T-helper 1 cell treated with Interleukin-12 subunit alpha and Interleukin-12 subunit beta and Interleukin-4 antibody, amounts not matched to agents 30 μg/mL and 1 μg/mL, for 36 hours (primary cell): Measurements from ENCODE around the gene ZNF236.
A peak's percentile ranks its signal among the peaks of the same experiment; 100 is the strongest.

ENCODE experiments used
- H3K27ac Mint-ChIP-seq: one replicate; pipeline ENCODE4 v1.8.0; 2021; ENCODE audit warnings: mild to moderate bottlenecking, mixed read lengths
- H3K27me3 Mint-ChIP-seq: one replicate; pipeline ENCODE4 v1.8.0; 2021; ENCODE audit warnings: low read depth, mixed read lengths
- H3K36me3 Mint-ChIP-seq: one replicate; pipeline ENCODE4 v1.8.0; 2021; ENCODE audit warnings: low read depth, mixed read lengths
- H3K4me1 Mint-ChIP-seq: one replicate; pipeline ENCODE4 v1.8.0; 2021; ENCODE audit warnings: low read depth, mixed read lengths
- H3K4me3 Mint-ChIP-seq: one replicate; pipeline ENCODE4 v1.8.0; 2021; ENCODE audit warnings: mild to moderate bottlenecking, moderate library complexity, mixed read lengths
- H3K9me3 Mint-ChIP-seq: one replicate; pipeline ENCODE4 v1.8.0; 2021; ENCODE audit warnings: mixed read lengths

ZNF236 gene

DNA sequence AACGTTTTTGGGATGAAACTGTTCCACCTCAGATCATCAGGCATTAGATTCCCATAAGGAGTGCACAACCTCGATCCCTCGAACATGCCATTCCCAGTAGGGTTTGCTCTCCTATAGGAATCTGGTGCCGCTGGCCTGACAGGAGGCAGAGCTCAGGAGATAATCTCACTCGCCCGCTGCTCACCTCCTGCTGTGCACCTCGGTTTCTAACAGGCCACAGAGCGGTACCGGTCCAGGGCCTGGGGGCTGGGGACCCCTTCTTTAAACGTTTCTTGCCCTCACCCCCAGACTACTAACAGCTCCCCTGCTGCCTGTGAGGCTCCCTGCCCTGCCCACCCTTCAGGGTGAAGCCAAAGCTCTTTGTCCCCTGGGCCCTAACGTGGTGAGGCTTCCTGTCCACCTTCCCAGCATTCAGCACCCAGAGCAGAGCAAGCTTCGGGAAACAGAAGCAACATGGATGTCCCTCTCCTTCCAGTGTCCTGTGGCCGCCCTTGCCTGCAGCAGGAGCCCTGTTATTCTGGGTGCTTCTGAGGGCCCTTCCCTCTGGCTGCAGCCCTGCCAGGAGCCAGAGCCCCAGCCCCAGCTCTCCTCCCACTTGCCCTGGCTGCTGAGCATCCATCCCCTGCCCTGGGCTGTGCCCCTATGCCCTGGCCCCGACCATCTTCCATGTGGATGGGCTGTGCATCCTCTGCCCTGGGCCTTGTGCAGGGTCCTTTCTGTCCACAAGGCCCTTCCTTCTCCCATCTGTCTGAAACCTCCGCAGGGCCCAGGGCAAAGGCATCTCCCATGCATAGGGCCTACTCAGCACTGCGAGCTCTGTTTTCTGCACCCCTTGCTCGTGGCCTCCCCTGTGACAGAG, 170.1 kb downstream of the ZNF236 start:
- H3K4me3 Mint-ChIP-seq = no peak overlapping the region
- no peaks in the 10 kb centered on the region for H3K36me3 Mint-ChIP-seq
- peaks cover 2% of the 10 kb centered on the region for H3K4me1 Mint-ChIP-seq

DNA sequence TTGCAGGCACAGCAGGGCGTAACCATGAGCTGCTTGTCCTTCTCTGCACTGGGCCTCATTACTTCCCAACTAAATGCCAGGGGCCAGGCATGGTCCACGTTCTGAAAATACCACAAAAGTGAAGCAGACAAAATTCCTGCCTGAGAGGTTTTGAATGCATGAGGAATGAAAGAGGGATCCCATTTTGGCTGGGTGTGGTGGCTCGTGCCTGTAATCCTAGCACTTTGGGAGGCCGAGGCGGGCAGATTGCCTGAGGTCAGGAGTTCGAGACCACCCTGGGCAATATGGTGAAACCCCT, 170.7 kb downstream of the ZNF236 start:
- Mint-ChIP-seq H3K4me1 (peaks cover 2% of the 10 kb centered on the region), H3K27ac (no peak overlapping the region), H3K9me3 (no peaks in the 10 kb centered on the region), H3K4me3 (no peak overlapping the region), H3K27me3 (peaks cover 9% of the 10 kb centered on the region), H3K36me3 (no peaks in the 10 kb centered on the region)

More for the DNA sequence above, 170.1 kb downstream of the ZNF236 start:
- Mint-ChIP-seq H3K27ac (no peak overlapping the region), H3K9me3 (no peaks in the 10 kb centered on the region), H3K27me3 (peaks cover 11% of the 10 kb centered on the region)

DNA sequence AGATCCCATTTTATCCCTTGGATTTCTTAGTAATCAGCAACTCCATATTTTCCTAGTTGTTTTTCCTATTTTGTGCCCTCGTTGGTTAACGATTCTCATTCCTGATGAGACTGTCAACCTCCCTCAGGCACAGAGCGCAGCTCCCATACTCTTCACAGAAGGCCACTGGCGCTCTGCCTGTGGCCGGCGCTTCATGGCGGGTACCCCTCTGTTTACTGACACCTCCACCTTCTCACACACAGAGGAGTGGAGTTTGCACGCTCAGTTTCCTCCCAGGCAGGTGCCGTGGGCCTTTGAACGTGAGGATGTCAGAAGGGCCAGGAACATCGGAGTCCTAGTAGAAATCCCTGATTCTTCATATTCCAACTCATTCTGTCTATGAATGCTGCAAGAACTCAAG, 171.2 kb downstream of the ZNF236 start:
- H3K9me3 Mint-ChIP-seq = no peaks in the 10 kb centered on the region
- H3K4me3 Mint-ChIP-seq = no peak overlapping the region
- peaks cover 2% of the 10 kb centered on the region for H3K4me1 Mint-ChIP-seq
- no peaks in the 10 kb centered on the region for H3K36me3 Mint-ChIP-seq
- H3K27ac Mint-ChIP-seq = no peak overlapping the region
- peaks cover 9% of the 10 kb centered on the region for H3K27me3 Mint-ChIP-seq

DNA sequence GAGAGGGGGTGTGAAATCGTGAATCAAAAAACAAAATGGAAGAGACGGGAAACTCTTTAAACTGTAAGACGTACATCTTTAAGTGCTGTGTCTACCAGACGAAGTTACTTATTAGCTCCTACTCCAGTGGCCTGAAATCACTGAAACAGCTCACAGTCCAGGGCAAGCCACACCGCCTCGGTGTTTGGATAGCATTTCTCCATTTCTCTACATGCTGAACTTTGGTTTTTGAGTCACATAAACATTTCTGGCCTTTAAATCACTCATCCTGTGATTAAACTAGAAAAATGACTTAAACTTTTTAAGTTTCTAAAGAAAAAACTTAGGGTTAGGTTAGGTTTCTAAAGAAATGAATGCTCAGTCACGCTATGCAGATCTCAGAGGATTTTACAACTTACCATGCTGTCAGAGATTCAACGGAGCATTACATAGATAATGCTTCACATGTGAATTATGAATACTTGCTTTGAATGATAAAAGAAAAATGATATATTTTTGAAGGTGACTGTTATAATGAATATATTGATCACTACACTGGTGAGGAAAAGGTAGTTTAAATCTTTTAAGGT, 171.8 kb downstream of the ZNF236 start:
- no peak overlapping the region for H3K27ac Mint-ChIP-seq

DNA sequence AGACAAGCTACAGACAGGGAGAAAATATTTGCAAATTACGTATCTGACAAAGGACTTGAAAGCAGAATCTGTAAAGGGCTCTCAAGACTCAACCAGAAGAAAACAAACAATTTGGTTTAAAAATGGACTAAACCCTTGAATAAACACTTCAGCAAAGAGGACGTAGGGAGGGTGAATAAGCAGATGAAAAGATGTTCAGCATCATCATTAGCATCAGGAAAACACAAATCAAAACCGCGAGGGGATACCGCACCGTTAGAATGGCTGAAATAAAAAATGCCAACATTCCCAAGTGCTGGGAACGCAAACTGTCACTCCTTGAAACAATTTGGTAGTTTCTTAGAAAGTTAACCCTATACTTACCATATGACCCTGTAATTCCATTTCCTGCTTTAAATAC, 173.5 kb downstream of the ZNF236 start:
- Mint-ChIP-seq H3K4me3 (no peak overlapping the region), H3K4me1 (peaks cover 9% of the 10 kb centered on the region), H3K27ac (no peak overlapping the region), H3K9me3 (no peaks in the 10 kb centered on the region), H3K36me3 (no peaks in the 10 kb centered on the region), H3K27me3 (peaks cover 9% of the 10 kb centered on the region)

More for the DNA sequence above, 171.8 kb downstream of the ZNF236 start:
- Mint-ChIP-seq H3K9me3 (no peaks in the 10 kb centered on the region), H3K4me1 (peaks cover 2% of the 10 kb centered on the region), H3K36me3 (no peaks in the 10 kb centered on the region), H3K27me3 (peaks cover 9% of the 10 kb centered on the region), H3K4me3 (no peak overlapping the region)

DNA sequence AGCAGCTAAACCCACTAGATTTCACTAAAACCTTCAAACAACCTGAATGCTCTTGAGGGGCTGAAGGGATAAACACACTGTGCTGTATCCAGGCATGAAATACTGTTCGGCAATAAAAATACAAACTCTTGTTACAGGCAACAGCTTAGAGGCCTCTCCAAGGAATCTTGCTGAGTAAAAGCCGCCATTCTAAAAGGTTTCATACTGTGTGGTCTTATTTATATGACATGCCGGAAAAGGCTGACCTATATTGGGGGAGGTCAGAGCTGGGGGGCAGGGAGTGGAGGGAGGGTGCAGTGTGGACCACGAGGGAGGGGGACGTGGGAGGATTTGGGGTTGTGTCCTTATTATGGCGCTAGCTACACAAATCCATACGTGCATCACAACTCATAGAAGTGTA, 174.1 kb downstream of the ZNF236 start:
- H3K27me3 Mint-ChIP-seq = peaks cover 9% of the 10 kb centered on the region
- no peak overlapping the region for H3K27ac Mint-ChIP-seq
- H3K9me3 Mint-ChIP-seq = no peaks in the 10 kb centered on the region
- peaks cover 7% of the 10 kb centered on the region for H3K4me1 Mint-ChIP-seq
- no peak overlapping the region for H3K4me3 Mint-ChIP-seq
- H3K36me3 Mint-ChIP-seq = no peaks in the 10 kb centered on the region

DNA sequence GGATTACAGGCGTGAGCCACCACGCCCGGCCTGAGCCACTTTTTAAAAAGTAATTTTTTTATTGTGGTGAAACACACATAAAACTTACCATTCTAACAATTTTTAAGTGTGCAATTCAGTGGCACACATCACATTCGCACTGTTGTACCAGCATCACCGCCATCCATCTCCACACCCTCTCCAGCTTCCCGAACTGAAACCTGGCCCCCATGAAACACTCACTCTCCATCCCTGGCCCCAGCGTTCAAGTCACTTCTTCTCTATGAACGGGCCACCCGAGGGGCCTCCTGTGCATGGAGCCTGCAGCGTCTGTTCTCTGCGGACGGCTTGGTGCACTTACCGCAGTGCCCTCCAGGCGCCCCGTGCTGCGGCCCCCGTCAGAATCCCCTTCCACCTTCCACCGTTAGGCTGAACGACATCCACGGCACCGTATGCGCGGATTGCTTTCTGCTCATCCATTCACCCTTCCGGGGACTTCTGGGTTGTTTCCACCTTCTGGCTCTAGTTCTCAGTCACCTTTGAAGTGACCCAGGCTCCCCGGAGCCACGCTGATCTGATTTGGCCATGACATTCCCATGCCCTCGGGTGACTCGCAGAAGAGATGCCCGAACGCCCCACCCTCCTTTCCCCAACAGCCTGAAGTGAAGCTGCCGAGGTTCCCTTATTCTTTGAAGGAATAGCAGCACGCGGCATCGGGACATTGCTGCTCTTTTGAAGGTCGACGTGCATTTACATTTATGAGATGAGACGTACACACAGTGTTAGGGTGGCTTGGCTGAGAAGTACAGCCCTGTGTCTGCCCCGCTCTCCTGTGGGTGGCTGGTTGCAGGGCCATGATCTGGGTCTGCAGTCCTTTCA, 175.8 kb downstream of the ZNF236 start:
- Mint-ChIP-seq H3K36me3 (no peaks in the 10 kb centered on the region), H3K4me1 (peaks cover 11% of the 10 kb centered on the region), H3K9me3 (no peaks in the 10 kb centered on the region), H3K4me3 (no peak overlapping the region), H3K27me3 (peaks cover 9% of the 10 kb centered on the region), H3K27ac (no peak overlapping the region)

DNA sequence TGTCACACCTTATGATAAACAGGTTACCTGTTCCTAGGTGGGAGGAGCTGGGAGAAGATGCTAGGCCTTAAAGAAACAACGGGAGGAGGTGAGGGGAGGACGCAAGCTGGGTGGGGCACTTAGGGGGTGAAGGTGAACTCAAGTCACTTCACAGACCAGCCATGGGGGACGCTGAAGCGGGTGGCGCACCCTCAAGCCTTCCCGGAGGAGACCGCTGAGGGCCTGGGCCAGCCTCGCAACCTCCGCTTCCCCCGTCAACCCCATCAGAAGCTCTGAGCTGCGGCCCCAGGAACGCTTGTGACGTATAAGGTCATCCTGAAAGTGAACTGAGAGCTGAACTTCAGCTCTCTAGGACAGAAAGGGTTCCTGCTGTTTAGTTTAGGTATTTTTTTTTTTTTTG, 176.7 kb downstream of the ZNF236 start:
- no peak overlapping the region for H3K27ac Mint-ChIP-seq
- no peaks in the 10 kb centered on the region for H3K36me3 Mint-ChIP-seq
- H3K9me3 Mint-ChIP-seq = no peaks in the 10 kb centered on the region
- H3K4me3 Mint-ChIP-seq = no peak overlapping the region
- H3K27me3 Mint-ChIP-seq = peaks cover 9% of the 10 kb centered on the region
- peaks cover 17% of the 10 kb centered on the region for H3K4me1 Mint-ChIP-seq

DNA sequence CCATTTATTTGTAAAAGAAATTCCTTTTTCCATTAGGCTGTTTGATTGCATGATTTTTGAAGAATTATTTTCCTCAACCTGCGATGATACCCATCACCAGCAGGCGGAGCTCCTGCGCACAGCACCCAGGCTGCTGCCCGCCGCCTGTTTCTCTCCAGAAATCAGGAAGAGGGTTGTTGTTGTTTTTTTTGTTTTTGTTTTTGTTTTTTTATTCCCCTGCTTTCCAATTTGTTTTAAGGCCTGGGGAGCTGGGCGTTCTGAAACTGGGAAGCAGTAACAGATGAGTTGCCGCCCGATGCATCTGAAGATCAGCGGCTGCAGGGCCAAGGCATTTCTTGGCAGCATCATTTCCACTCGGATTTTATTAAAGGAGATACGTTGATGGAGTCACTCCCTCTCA, 178.2 kb downstream of the ZNF236 start:
- Mint-ChIP-seq H3K4me1 (peaks cover 26% of the 10 kb centered on the region), H3K27ac (no peak overlapping the region), H3K36me3 (peaks cover 5% of the 10 kb centered on the region), H3K4me3 (no peak overlapping the region), H3K9me3 (no peaks in the 10 kb centered on the region), H3K27me3 (peaks cover 3% of the 10 kb centered on the region)

DNA sequence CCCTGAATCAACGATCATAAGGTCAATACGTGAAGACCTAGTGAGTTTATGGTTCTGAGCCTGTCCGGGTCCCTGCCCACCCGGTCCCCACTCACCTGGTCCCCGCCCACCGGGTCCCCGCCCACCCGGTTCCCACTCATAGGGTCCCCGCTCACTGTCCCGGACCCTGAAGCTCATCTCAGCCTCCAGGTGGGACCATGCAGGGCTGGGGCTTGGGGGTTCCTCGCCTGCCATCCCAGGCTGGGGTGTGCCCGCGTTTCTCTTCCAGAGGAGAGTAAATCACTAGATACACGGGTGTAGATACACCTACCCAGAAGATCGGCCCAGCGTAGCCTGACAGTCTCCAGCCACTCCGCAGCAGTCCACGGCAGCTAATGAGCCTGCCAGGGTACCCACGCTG, 178.7 kb downstream of the ZNF236 start:
- no peak overlapping the region for H3K27ac Mint-ChIP-seq
- H3K9me3 Mint-ChIP-seq = no peaks in the 10 kb centered on the region
- no peaks in the 10 kb centered on the region for H3K27me3 Mint-ChIP-seq
- H3K4me3 Mint-ChIP-seq = no peak overlapping the region
- peaks cover 8% of the 10 kb centered on the region for H3K36me3 Mint-ChIP-seq
- peaks cover 30% of the 10 kb centered on the region for H3K4me1 Mint-ChIP-seq

DNA sequence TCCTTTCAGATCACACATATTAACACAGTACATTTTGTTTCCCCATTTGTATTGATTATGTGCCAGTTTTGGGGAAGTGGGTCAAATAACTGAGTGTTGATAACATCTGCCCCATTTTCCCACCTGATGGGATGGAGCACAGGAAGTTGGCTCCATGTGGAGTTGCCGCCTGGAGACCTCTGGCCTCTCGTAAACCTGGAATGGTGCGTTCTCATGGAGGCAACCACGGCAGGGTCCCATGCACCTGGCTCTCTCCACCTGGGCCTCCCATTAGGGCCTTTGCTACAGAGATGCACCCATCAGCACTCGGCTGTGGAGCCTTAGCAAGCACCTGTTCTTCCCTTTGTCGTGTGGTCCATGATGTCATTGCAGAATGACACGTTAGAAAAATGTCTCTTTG, 179.6 kb downstream of the ZNF236 start:
- peaks cover 32% of the 10 kb centered on the region for H3K4me1 Mint-ChIP-seq
- H3K27me3 Mint-ChIP-seq = no peaks in the 10 kb centered on the region
- no peak overlapping the region for H3K4me3 Mint-ChIP-seq
- no peaks in the 10 kb centered on the region for H3K9me3 Mint-ChIP-seq
- no peak overlapping the region for H3K27ac Mint-ChIP-seq
- peaks cover 11% of the 10 kb centered on the region for H3K36me3 Mint-ChIP-seq

DNA sequence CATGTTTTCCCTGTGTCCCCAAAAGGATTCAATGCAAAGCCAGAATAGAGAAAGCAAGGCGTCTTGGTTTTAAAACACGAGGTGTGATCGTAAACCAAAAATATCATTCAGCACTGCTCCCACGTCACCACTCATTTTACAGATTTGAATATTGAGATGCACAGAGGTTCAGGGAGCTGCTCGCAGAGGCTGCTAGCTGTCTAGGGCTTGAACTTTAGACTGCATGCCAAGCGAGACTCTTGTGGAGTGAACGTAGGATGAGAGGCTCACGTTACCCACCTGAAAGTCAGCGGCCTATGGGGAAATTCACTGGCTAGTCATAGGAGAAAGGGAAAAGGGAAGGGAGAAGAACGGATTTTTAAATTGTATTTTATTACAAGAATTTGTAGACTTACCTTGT, 180.1 kb downstream of the ZNF236 start:
- Mint-ChIP-seq H3K4me3 (no peak overlapping the region), H3K9me3 (no peaks in the 10 kb centered on the region), H3K27me3 (no peaks in the 10 kb centered on the region), H3K4me1 (peaks cover 32% of the 10 kb centered on the region), H3K27ac (no peak overlapping the region), H3K36me3 (peaks cover 11% of the 10 kb centered on the region)

DNA sequence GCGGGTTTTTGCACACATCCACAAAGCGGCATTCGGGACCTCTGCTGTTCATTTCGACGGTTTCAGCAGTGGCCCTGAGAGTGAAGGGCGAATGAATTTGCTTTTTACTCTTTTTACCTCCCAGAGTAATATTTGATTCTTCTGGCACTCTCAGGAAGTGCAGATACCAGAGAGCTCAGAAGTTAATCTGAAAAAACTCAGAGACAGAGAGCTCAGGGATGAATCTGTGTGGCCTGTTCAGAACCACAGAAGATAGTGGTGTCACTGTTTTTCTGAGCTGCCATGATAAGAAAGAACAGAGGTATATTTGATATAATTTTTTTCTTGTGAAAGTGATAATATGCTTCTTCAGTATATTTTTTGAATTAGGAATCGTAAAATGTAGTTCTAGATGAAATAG, 181.0 kb downstream of the ZNF236 start:
- H3K4me1 Mint-ChIP-seq = peaks cover 32% of the 10 kb centered on the region
- no peak overlapping the region for H3K27ac Mint-ChIP-seq
- H3K36me3 Mint-ChIP-seq = peaks cover 11% of the 10 kb centered on the region

DNA sequence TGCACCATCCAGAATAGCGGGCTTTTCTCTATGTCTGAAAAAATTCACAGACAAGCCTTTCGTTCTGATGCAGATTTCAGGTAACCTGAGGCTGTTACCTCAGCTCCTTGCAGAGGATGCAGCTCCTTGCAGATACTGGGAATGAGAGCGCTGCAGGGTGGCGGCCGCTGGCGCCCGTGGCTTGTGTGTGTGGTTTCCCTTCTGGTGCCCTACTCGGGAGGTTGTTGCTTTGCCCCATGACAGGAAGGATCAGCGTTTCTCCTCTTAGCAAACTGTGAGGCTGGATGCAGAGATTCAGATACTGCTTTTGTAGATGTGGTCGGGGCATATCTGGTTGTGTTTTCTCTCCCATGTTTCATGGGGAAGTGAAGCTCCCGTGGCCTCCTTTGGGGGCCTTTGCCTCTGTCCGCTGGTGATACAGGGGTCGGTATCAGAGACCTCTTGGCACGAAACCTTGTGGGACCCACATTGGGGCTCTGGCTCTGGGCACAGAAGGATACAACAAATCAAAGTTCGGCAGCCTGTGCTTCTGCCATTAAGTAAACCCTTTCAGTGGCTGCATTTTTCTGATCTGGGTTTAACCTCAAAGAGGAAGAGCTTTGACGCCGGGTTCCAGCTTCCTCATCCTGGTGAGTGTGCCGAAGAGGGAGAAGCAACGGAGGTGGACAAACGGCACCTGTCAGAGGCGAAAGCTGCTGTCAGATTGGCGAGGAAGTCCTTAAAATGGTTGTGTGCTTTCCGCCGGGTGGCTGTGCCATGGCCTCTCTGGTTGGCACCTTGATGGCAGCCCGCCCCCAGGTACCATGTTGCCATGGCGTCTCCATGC, 182.4 kb downstream of the ZNF236 start:
- H3K36me3 Mint-ChIP-seq = peaks cover 11% of the 10 kb centered on the region
- no peaks in the 10 kb centered on the region for H3K9me3 Mint-ChIP-seq
- peaks cover 32% of the 10 kb centered on the region for H3K4me1 Mint-ChIP-seq
- H3K4me3 Mint-ChIP-seq = peak overlapping the region; percentile 60
- H3K27me3 Mint-ChIP-seq = no peaks in the 10 kb centered on the region
- peak overlapping the region; percentile 57 for H3K27ac Mint-ChIP-seq

More for the DNA sequence above, 181.0 kb downstream of the ZNF236 start:
- H3K27me3 Mint-ChIP-seq = no peaks in the 10 kb centered on the region
- H3K9me3 Mint-ChIP-seq = no peaks in the 10 kb centered on the region
- no peak overlapping the region for H3K4me3 Mint-ChIP-seq
